ENCODE data around the gene CLEC18C.
"Not testable (repeated sequence)": the region's sequence is repeated elsewhere in the genome, so short reads cannot be mapped to it uniquely, and the experiment has no call there.

The CLEC18C gene

DNA sequence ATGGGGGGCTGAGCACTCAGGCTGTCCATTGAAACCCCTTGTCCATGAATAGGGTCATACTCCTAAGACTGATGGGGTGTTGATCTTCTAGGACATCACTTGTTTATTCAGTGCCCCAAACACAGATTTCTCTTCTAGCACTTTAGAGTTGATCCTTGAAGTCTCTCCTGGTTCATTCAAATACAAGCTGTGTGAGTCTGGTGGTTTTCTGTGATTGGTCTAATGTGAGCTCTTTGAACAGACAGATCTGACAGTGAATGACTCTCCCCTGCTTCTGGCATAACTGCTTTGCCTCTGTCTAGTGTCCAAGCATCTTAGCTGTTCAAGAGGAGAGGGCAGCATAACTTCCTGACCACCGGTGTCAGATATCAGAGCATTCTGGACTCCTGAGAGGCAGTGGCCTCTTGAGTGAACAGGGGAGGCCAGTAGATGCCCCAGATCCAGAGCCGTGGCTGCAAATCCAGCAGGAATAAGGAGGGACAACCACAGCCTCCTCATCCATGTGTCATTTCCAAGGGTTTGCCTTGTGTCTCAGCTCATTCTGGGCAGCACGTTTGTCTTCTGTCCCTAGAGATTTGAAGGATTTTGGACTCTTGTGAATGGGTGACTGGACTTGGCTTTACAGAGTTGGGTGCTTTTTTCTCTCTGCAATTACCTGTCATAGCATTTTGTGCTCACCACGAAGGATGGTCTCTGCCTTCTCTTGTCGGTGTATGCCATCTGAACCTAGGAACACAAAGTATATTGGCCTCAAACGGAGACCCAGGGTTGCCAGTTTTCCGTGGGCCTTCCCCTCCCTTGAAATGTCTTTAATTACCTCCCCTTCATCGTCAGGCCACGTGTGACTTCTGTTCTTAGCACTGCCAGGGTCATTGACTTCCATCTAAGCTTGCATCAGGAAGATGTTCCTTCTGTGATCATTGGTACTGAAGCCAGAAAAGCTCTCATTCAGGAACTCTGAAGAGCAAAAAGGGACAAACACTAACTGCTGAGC, 13.9 kb upstream of the CLEC18C start:
- DNase-seq: no peak

- DNase-seq: no peak
Observed at GRCh38 chr16:70160388-70160787, 13.2 kb upstream of the CLEC18C start.

DNA sequence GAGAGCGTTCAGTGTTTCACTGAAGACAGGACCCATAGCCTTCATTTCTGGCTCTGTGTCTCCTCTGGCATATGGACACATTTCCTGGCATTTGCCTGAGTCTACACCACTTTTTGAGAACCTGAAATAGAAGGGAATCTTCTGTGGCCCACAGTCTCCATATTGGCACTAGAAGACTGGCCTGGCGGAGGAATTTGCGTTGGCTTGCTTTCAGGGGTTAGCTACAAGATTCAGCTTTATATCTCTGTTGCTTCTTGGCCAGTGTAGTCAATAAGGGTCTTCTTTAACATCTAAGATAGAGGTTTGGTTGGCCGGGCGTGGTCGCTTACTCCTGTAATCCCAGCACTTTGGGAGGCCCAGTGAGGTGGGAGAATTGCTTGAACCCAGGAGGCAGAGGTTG, 12.8 kb upstream of the CLEC18C start:
- no peak for DNase-seq

DNA sequence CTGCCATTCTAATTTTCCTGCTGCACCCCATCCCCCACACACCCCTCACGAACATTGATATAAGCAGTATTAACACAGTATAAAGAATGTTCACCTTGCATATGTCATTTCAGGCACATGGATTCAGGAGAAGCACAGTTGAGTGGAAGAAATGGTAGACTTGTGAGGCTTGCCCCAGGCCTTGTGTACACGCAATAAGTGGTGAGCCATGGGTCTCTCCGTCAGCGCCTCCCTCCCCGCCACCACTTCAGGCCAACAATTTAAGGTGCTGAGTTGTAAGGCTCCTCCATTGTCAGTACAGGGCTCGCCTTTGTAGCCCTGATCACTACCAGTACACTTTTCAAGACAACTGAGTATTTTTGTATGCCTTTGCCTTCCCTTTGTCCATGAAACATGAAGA, 12.2 kb upstream of the CLEC18C start:
- no peak for DNase-seq

GRCh38 chr16:70162041-70162451, 11.5 kb upstream of the CLEC18C start:
- DNase-seq: no peak

DNA sequence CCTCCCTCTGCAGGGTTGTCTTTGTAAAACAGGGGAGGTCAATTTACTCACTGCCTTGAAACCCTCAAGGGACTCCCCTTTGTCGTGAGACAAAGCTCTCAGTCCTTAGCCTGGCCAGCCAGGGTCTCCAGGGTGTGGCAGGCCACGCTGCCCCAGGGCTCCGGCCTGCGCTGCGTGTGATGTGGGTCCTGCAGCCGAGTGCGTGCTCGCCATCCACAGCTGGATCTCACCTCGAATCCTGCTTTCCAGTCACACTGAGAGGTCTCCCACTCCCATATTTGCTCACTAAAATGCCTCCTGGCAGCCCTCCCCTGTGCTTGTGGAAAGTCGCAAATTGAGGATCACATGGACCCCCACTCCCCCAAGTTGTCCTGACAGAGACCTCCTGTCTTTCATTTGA, 10.0 kb upstream of the CLEC18C start:
- DNase-seq: no peak

DNA sequence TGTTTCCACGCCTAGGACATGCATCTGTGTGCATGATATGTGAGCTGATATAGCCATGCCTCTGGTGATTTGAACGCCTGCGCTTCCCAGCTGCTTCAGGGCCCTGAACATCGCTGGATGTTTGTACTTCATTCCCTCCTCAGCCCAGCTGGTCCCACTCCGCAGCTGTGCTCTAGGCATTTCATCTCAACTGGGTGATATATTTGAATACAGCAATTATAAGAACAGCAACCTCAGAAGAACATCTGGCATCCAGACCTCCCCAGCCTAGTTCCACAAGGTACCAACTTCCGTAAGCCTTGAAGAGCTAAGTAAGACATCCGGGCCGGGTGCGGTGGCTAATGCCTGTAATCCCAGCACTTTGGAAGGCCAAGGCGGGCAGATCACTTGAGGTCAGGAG, 6.9 kb upstream of the CLEC18C start:
- DNase-seq: not testable (repeated sequence)

DNA sequence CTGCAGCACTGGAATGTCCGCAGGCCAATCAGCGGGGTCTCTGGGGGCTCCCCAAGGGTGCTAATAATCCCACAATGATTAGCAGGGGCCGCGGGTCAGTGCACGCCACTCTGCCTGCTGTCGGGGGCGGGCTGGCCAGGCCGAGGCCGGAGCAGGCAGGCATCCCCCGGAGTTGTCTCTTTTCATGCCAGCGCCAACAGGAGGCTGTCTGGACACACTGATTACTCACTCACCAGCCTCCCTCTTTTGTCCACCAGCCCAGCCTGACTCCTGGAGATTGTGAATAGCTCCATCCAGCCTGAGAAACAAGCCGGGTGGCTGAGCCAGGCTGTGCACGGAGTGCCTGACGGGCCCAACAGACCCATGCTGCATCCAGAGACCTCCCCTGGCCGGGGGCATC, 329 bp downstream of the CLEC18C start:
- DNase-seq: not testable (repeated sequence)

GRCh38 chr16:70174387-70174932, 873 bp downstream of the CLEC18C start:
- not testable (repeated sequence) for DNase-seq

- DNase-seq: not testable (repeated sequence)
Observed at GRCh38 chr16:70187858-70188607, 14.4 kb downstream of the CLEC18C start.

- DNase-seq: not testable (repeated sequence)
Observed at GRCh38 chr16:70188608-70188915, 15.0 kb downstream of the CLEC18C start.

DNA sequence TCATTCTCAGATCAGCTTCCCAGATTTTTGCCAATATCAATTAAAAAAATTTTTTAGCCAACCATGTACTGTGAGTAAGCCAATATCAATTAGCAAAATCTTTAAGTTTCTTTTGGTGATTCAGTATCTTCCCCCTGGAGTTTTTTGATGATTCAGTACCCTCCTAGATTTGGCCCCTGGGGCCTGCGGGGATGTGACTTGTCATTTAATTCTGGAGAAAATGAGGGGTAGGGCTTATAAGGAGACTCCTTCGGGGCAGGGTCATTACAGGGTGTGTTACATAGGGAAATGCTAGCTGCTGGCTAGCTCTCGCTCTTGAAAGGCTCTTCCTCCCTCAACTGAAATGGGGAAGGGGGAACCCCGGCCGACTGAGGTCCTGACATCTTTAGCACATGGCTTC, 17.0 kb downstream of the CLEC18C start:
- DNase-seq: not testable (repeated sequence)

DNA sequence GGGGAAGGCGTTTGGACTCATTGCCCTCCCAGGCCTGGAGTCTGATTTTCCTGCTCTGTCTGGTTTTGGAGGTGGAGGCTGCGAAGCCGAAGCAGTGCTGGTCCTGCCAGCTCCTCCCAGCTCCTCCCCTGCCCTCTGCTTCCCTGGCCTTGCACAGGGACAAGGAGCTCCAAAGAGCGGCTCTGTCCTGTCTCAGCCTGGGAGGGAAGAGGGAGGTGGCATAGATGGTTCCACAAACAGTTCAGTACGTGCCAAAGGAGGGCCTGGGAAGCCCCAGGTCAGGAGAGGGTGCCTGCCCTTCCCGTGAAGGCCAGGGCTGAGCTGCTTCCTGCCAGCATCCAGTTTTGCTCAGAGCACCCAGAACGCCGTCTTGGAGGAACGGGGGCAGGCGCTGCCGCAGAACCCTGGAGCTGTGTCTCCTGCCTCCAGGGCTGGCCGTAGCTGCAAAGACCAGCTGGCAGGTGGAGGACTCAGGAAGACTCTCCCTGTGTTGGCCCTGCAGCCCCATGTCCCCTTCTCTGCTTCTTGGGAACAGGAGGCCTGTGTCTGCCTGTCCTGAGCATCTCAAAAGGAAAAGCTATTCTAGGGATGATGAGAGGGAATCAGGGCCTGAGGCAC, 23.2 kb downstream of the CLEC18C start:
- DNase-seq: not testable (repeated sequence)

GRCh38 chr16:70197611-70198010, 24.0 kb downstream of the CLEC18C start:
- not testable (repeated sequence) for DNase-seq

DNA sequence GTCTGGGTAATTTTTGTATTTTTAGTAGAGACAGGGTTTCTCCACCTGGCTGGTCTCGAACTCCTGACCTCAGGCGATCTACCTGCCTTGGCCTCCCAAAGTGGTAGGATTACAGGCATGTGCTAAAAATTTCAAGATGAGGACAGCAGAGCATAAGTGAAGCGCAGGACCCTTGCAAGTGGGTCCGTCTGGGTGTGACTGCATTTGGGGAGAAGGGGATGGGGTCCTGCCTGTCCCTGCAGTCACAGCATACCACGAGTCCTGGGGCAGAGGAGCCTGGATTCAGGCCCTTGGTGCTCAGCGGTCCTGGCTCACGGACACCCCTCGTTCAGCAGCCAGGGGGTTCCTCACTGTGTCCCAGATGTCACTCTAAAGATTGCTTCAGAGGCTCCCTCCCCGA, 24.6 kb downstream of the CLEC18C start:
- not testable (repeated sequence) for DNase-seq

GRCh38 chr16:70198666-70199065, 25.1 kb downstream of the CLEC18C start:
- DNase-seq: not testable (repeated sequence)

DNA sequence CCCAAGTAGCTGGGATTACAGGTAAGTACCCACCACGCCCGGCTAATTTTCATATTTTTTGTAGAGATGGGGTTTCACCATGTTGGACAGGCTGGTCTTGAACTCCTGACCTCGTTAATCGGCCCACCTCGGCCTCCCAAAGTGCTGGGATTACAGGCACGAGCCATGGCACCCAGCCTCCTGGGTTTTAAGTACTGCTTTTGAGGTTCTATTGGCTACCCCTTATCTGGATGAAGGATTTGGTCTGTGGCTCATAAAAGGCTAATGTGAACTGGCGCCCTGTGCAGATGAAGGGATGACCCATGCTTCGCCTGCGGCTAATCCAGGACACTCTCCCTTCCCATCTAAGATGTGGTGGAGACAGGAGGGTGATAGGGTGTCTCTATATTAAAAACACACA, 25.6 kb downstream of the CLEC18C start:
- not testable (repeated sequence) for DNase-seq

GRCh38 chr16:70200063-70200462, 26.5 kb downstream of the CLEC18C start:
- DNase-seq: not testable (repeated sequence)

DNA sequence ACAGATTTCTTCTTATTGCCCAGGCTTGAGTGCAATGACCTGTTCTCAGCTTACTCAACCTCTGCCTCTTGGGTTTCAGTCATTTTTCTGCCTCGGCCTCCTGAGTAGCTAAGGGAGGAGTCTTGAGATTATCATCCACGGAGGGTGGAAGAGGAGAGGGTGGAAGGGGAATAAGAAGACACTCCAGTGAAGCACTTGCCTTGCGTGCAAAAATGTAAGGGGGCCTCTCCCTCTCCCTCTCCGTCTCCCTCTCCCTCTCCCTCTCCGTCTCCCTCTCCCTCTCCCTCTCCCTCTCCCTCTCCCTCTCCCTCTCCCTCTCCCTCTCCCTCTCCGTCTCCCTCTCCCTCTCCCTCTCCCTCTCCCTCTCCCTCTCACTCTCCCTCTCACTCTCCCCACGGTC, 29.9 kb downstream of the CLEC18C start:
- DNase-seq: not testable (repeated sequence)

GRCh38 chr16:70204010-70204409, 30.4 kb downstream of the CLEC18C start:
- DNase-seq: not testable (repeated sequence)

DNA sequence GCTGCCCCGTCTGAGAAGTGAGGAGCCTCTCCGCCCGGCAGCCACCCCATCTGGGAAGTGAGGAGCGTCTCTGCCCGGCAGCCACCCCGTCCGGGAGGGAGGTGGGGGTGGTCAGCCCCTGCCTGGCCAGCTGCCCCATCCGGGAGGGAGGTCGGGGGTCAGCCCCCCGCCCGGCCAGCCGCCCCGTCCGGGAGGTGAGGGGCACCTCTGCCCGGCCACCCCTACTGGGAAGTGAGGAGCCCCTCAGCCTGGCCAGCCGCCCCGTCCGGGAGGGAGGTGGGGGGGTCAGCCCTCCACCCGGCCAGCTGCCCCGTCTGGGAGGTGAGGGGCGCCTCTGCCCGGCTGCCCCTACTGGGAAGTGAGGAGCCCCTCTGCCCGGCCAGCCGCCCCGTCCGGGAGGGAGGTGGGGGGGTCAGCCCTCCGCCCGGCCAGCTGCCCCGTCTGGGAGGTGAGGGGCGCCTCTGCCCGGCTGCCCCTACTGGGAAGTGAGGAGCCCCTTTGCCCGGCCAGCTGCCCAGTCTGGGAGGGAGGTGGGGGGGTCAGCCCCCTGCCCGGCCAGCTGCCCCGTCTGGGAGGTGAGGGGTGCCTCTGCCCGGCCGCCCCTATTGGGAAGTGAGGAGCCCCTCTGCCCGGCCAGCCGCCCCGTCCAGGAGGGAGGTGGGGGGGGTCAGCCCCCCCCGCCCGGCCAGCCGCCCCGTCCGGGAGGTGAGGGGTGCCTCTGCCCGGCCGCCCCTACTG, 31.2 kb downstream of the CLEC18C start:
- not testable (repeated sequence) for DNase-seq

- DNase-seq: not testable (repeated sequence)
Observed at GRCh38 chr16:70206382-70206781, 32.8 kb downstream of the CLEC18C start.
